Measurements from ENCODE around the gene NEFH.
A peak's percentile ranks its signal among the peaks of the same experiment; 100 is the strongest.
"Not testable (repeated sequence)": the region's sequence is repeated elsewhere in the genome, so short reads cannot be mapped to it uniquely, and the experiment has no call there.

Gene NEFH, protein sequence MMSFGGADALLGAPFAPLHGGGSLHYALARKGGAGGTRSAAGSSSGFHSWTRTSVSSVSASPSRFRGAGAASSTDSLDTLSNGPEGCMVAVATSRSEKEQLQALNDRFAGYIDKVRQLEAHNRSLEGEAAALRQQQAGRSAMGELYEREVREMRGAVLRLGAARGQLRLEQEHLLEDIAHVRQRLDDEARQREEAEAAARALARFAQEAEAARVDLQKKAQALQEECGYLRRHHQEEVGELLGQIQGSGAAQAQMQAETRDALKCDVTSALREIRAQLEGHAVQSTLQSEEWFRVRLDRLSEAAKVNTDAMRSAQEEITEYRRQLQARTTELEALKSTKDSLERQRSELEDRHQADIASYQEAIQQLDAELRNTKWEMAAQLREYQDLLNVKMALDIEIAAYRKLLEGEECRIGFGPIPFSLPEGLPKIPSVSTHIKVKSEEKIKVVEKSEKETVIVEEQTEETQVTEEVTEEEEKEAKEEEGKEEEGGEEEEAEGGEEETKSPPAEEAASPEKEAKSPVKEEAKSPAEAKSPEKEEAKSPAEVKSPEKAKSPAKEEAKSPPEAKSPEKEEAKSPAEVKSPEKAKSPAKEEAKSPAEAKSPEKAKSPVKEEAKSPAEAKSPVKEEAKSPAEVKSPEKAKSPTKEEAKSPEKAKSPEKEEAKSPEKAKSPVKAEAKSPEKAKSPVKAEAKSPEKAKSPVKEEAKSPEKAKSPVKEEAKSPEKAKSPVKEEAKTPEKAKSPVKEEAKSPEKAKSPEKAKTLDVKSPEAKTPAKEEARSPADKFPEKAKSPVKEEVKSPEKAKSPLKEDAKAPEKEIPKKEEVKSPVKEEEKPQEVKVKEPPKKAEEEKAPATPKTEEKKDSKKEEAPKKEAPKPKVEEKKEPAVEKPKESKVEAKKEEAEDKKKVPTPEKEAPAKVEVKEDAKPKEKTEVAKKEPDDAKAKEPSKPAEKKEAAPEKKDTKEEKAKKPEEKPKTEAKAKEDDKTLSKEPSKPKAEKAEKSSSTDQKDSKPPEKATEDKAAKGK

DNA sequence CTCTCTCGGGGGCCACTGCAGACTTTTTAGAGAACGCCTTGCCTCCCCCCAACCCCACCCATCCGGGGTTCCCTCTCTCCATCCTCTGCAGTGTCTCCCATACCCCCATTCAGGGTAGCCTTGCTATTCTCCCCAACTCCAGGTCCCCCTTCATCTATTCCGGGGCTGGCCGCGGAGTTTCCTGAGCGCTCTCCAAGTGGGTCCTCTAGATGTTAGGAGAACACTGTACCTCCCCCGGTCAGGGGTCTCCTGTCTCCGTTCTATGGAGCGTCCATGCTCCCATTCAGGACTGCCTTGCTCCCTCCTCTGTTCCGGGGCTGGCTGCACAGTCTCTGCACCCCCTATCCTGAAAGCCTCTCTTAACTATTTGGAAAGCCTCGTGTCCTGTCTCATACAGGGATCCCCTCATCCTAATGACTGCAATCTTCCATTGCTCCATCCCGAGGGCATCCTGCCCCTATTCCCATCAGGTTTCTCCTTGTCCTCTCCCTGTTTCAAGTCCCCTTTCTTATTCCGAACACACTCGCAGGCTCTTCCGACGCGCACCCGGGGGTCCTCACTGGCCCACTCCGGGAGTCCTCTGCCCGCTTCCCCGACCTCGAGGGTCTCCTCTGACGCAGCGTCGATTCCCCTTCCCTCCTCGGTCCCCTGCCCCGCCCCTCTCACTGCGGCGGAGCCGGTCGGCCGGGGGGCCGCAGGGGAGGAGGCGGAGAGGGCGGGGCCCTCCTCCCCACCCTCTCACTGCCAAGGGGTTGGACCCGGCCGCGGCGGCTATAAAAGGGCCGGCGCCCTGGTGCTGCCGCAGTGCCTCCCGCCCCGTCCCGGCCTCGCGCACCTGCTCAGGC is at the start of gene NEFH:
TSS of gene NEFH (plus strand) at position 802 of the 845 bp plus-strand sequence. CDS start 45 bp downstream, outside the sequence.
- no peak for DNase-seq (ENCODE audit: low spot score)

DNA sequence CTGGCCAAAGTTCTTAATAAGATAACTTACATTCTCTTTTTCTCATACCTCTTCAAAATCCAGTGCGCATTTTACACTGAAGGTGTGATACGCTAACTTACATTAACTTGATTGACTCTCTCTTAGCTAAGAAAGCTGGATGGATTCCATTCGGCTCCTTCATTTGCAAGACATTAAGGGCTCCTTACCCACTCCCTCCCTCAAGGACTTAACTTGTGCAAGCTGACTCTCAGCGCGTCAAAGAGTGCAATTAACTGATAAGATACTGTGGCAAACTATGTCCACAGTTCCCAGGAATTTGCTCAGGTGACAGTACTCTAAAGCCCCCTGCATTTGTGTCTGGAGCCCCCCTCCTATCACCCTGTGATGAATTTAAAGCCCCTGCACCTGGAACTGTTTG is 48.0 kb upstream of the NEFH start:
- DNase-seq (ENCODE audit: low spot score) = no peak

DNA sequence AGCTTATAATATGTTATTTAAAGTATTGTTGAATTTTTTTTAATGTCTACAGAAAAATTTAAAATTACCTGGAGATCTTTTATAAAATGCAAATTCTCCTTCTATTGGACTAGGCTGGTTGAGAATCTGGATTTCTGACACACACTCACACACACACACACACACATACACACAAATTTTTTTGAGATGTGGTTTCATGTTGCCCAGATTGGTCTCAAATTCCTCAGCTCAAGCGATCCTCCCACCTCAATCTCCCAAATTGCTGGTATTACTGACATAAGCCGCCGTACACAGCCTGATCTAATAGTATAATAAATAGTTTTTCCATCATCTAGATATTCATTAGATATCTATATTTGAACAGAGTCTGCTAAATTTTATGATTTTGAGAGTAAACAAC is 46.2 kb upstream of the NEFH start:
- DNase-seq (ENCODE audit: low spot score) = no peak

DNA sequence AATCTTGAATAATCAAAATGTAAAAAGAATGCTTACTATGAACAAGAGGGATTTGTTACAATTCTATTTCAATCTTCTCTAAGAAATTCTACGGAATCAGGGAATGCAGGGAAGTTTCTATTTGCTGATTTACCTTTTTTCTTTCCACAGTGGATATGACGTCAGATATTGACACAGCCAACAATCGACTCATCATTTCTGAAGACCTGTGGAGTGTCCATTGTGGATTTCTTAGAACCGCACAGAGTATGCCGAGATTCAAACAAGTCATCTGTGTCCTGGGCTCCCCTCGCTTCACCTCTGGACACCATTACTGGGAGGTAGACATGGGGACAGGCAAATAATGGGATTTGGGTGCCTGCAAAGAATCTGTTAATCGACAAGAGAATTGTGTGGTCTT is 45.7 kb upstream of the NEFH start:
- no peak for DNase-seq (ENCODE audit: low spot score)

DNA sequence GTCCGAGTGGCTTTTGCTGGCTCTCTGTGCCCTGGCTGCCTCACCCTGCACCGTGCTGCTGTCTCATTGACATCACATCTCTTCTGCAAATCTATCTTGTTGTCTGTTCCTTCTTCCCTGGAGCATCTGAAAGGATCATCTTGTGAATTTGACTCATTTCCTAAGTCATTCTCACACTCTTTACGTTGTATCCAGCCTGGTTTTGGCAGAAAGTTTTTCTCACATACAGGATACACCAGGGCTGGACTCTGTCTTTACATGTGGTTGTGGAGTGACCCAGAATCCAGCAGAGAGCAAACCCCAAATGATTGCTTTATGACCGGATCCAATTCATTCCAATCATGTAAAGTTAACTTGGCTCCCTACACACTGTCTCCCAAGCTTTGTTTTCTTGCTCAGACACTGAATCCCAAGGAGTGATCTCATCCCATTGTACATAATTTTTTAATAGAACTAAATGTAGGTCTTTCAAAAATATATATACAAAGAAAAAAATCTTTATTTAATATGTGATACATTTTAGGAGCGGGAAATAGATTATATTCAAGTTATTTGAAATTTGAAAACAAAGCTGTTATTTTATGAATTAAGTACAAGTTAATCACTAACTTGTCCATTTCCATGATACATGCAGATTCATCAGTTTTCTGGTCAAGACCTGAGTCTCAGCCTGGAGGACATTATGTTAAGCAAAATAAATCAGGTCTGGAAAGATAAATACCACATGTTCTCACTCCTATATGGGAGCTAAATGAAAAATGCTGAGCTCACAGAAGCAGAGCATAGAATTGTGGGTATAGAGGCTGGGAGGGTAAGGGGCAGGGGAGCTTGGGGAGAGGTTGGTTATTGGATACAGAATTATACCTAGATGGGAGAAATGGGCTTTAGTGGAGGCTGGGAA is 44.5 kb upstream of the NEFH start:
- no peak for DNase-seq (ENCODE audit: low spot score)

DNA sequence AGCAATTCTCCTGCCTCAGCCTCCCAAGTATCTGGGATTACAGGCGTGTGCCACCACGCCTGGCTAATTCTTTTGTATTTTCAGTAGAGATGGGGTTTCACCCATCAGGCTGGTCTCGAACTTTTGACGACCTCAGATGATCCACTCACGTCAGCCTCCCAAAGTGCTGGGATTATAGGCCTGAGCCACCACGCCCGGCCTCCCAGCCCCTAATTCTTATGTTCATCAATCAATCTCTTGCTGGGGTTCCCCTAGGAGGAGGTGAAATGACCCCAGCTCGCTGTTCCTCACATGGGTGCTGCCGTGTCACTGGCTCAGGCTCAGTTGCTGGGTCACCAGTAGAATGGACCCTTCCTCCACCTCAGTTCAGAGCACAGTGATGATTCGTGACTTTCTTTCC is 41.7 kb upstream of the NEFH start, which contains the start of gene RFPL1:
TSS of gene RFPL1 (plus strand) at position 301 of the 400 bp plus-strand sequence.
- not testable (repeated sequence) for DNase-seq (ENCODE audit: low spot score)

DNA sequence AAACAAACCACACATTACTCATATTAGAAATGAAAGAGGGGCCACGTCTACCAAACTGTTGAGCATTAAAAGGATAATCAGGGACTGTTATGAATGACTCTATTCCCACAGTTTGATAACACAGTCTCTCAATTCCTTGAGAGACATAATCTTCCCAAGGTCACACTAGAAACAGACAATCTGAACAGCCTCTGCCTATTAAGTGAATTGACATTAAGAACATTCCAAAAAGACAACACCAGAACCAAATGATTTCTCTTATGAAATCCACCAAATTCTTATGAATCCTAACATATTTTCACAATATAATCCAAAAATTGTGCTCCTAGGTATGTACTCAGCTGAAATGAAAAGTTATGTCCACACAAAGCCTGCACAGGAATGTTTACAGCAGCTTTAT is 37.0 kb upstream of the NEFH start:
- no peak for DNase-seq (ENCODE audit: low spot score)

DNA sequence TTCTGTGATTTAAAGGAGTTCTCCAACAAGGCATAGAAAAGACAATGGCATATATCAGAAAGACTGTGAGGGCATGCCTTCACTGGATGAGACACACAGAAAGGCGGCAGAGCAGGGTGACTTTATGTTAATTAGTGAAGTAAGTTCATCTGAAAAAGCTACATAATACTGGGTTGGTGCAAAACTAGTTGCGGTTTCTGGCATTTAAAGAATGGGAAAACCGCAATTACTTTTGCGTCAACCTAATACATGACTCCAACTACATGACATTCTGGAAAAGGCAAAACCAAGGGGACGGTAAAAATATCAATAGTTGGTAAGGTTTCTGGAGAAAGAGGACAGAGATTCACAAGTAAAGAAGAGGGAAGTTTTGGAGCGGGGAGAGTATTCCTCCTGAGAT is 36.6 kb upstream of the NEFH start:
- no peak for DNase-seq (ENCODE audit: low spot score)

DNA sequence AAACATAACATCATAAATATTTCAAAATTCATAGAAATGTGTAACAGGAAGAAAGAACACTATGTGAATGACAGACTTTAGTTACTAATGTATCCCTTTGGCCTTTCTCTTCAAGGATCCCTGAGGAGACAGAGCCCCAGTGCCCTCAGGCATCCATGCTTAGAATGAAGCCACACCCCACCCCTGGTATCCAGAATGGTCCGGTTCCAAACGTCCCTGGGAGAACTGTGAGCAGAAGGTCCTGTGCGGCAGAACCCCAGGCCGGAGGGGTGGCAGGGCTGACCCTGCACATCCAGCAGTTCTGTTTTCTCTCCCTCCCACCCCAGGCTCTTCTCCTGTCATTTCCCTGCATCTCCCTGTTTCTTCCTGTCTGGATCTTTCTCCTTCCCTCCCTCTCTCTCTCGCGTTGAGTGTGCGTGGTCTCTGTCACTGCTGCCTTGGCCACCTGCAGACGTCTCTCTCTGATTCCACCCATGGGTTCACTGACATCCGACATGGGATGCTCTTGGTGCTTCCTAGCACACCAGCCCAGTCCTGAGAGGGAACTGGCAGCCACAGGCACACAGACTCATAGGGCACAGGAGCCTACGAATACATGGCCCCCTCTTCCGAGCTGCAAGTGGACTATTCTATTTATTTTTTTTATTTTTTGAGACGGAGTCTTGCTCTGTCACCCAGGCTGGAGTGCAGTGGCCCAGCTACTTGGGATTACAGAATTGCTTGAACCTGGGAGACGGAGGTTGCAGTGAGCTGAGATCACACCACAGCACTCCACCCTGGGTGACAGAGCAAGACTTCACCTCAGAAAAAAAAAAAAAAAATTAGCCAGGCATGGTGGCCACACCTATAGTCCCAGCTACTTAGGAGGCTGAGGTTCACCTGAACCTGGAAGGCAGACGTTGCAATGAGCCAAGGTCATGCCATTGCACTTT is 35.9 kb upstream of the NEFH start:
- no peak for DNase-seq (ENCODE audit: low spot score)

DNA sequence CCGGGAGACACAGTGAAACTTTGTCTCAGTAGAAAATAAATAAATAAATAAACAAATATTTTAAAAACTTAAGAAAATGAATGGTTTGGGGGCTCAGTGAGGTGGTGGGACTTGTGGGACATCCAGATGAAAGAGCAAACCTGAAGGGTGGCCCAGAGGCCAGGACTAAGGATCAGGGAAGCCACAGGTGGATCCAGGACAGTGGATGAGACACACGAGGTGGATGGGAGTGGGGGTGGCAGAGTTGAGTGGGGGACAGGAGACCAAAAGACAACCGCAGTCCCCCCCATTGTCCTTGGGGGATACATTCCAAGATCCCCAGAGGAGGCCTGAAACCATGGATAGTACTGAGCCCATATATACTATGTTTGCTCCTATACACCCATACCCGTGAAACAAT is 34.5 kb upstream of the NEFH start:
- no peak for DNase-seq (ENCODE audit: low spot score)

DNA sequence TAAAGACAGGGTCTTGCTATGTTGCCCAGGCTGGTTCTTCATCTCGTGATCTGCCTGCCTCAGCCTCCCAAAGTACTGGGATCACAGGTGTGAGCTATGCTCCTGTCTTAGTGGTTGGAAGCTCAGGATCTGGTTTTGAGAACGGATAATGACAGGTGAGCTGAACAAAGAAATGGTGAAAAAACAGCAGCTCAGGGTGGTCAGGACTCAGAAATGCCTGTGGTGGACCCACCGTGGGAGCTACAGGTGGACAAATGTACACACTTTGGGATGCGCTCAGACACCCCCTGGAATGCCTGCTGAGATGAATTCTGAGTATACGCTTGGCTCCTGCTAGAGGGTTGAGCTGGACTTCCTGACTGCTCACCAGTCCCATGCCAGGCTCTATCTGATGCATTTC is 32.1 kb upstream of the NEFH start:
- no peak for DNase-seq (ENCODE audit: low spot score)

DNA sequence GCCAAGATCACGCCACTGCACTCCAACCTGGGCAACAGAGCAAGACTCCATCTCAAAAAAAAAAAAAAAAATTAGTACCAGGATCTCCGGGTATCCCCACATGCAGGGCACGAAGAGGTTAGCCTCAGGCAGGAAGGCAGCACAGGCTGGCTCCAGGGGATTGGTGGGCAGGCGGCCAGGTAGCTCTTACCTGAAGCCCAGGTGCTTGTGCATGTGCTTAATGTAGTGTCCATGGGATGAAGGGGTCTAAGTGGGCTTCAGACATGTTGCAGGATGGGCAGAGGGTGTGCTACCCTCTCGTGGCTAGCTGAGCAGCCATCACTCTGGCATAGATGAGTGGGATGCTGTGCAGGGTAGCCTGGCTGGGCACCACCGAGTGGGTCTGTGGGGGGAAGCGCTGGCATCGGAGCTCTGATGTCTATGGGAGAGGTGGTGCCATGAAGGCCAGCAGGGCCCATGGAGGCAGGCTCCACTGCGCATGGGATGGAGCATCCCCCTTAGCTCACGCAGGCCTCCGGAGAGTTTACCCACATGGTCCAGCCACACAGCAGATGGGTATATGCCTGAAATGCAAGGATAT is 30.6 kb upstream of the NEFH start:
- no peak for DNase-seq (ENCODE audit: low spot score)

DNA sequence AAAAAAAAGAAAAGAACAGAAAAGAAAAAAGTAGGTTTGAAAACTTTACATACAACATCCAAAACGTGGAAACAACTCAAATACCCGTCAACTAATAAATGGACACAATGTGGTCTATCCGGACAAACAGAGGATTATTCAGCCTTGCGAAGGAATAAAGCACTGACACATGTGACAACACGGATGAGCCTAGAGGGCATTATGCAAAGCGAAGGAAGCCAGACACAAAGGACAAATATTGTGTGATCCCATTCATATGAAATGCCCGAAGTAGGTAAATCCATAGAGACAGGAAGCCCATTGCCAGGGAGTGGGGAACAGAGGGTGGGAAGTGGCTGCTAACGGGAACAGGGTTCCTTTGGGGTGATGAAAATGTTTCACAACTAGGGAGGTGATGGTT is 29.8 kb upstream of the NEFH start:
- DNase-seq (ENCODE audit: low spot score) = no peak

DNA sequence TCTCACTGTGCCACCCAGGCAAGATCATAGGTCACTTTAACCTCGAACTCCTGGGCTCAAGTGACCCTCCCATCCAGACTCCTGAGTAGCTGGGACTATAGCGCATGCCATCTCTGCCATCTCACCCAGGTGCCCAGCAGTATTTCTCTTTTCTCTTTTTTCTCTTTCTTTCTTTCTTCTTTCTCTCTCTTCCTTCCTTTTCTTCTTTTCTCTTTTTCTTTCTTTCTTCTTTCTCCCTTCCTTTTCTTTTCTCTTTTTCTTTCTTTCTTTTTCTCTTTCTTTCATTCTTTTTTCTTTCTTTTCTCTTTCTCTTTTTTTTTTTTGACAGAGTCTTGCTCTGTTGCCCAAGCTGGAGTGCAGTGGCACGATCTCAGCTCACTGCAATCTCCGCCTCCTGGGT is 28.2 kb upstream of the NEFH start:
- DNase-seq (ENCODE audit: low spot score) = no peak

DNA sequence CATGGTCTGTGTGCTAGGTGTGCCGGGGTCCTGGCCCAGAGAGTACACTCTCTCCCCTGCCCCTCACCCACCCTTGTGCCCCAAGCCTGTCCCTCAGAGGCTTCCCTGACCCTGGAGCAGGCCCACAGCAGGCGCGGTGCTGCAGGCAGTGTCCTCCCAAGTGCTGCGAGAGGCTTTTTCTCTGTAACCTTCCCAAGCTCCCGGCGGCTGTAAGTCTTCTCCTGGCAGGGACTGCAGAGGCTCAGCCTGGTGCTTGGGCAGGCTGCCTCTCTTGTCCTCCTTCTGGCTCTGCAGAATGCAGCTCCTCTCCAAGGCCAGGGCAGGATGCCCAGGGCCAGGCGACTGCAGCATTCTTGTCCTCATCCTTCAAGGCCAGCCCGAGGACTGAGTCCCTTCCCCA is 25.7 kb upstream of the NEFH start:
- no peak for DNase-seq (ENCODE audit: low spot score)

DNA sequence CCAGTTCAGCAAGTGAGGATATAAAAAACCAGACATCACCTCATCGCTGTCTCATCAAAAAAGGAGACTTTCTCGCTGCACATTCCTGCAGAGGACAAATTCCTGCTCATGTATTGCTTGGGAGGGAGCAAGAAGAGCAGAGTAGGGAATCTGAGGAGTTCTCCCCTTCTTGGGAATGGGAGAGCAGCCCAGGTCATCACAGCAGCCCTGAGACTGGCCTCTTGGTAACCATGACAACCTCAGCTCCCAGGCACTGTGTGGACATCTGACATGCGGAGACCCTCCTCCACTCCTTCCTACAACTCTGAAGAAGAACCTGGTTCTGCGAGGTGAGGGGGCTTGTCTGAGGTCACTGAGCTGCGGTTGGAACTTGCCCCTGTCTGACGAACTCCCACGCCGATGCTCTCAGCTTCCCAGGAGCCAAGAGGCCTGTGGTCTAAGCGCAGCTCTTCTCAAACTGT is 23.8 kb upstream of the NEFH start:
- no peak for DNase-seq (ENCODE audit: low spot score)

DNA sequence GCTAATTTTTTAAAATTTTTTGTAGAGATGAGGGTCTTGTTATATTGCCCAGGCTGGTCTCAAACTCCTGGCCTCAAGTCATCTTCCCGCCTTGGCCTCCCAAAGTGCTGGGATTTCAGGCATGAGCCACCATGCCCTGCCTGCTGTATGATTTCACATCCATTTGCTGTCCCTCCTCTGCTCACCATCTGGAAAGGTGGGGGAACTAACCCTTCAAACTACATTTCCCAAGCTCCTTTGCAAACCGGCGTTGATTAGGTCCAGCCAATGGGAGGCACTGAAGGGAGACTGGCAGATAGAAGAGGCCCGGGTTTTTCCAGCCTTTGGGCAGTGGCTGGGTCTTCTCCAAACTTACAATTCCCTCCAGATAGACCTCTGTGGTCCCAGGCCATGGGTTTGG is 22.3 kb upstream of the NEFH start:
- peak; percentile 17 for DNase-seq (ENCODE audit: low spot score)

DNA sequence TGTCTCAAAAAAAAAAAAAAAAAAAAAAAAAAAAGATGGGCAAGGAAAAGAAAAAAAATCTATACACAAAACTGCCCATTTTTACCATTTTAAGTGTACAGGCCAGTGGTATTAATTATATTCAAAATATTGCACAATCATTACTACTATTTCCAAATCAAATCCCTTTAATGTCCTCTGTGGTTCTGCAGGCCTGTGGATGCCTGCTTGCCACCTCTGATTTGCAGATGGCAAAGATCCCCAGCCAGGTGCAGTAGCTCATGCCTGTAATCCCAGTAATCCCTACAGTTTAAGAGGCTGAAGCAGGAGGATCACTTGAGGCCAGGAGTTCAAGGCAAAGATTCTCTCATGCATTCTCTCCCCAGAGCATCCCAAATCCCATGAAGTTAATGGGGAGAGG is 21.5 kb upstream of the NEFH start:
- DNase-seq (ENCODE audit: low spot score) = no peak

DNA sequence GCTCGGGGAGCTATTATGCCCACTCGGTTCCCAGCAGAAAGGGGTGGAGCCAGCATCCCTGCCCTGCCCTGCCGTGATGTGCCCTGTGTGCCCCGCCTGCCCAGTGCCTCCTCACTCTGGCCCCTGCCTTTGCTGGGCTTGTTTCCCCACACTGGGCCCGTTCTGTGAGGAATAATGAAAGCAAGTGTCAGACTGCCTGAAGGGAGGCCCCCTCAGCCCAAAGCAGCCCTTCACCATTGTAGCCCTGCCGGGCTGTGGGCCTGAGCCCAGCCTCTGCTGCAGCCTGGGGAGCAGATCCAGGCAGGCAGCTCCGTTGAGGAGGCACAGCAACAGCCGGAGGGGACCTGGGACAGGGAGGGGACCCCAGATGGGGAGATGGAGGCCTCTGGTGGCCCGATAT is 20.2 kb upstream of the NEFH start:
- no peak for DNase-seq (ENCODE audit: low spot score)
